Endothelial cell of umbilical vein (primary cell): Measurements from ENCODE around the gene DNAH9. TPM values are rescaled to one million over a fixed set of nuclear protein-coding genes. Genes with fewer than 3 reads are reported as not detected.

Experiments used
- BruUV-seq: library from RNA; stranded (reverse); fragments of 400-500 nt; replicated peaks from 2 replicates; lab custom pipeline; 2021; lab: Mats Ljungman, UMichigan
- CTCF ChIA-PET: fragments of 300-600, 350-600 bp; sonication (Branson Sonifier 250); formaldehyde crosslinking; loops from one replicate; lab custom pipeline; 2021; ENCODE audit warnings: antibody characterized with exemption, inconsistent platforms; lab: Charles Lee
- POLR2A ChIA-PET: fragments of 300-600, 350-600 bp; sonication (Branson Sonifier 250); formaldehyde crosslinking; loops from one replicate; lab custom pipeline; 2021; ENCODE audit warnings: antibody characterized with exemption, inconsistent platforms; lab: Charles Lee
- DNase-seq: peaks from one replicate; pipeline ENCODE4 v3.0.0-alpha.2; 2011; ENCODE audit warnings: low read depth, low spot score
- FAIRE-seq: peaks from 2 replicates; lab custom pipeline; 2011; peaks lifted over from hg19 to GRCh38; lab: Jason Lieb, UNC
- H2AFZ ChIP-seq: 2 replicates; pipeline ENCODE4 v1.6.0; 2012; ENCODE audit warnings: low read depth, low read length, control low read depth, inconsistent platforms
- H3K27ac ChIP-seq: 2 replicates; pipeline ENCODE4 v1.5.1; 2011; ENCODE audit warnings: low read depth, mild to moderate bottlenecking, control low read depth, low read length, moderate library complexity; ENCODE audit not compliant: insufficient read depth
- H3K27me3 ChIP-seq, 2 experiments: 2 replicates each; pipeline versions ENCODE4 v1.6.0 to v1.6.1; 2011; ENCODE audit warnings: low read length in 2 of 2, mixed read lengths in 1 of 2; ENCODE audit not compliant: control insufficient read depth in 2 of 2, insufficient read depth in 2 of 2
- H3K36me3 ChIP-seq, 2 experiments: 2 replicates in 1 of 2; 3 replicates in 1 of 2; pipeline ENCODE4 v1.5.1; 2011; ENCODE audit warnings: low read length in 2 of 2, mild to moderate bottlenecking in 1 of 2, moderate library complexity in 1 of 2; ENCODE audit not compliant: control insufficient read depth in 2 of 2, insufficient read depth in 2 of 2; ENCODE audit errors: extremely low read depth in 1 of 2
- H3K4me1 ChIP-seq: 3 replicates; pipeline ENCODE4 v1.5.1; 2011; ENCODE audit warnings: mild to moderate bottlenecking, low read length; ENCODE audit not compliant: control insufficient read depth, insufficient read depth; ENCODE audit errors: extremely low read depth
- H3K4me2 ChIP-seq: 2 replicates; pipeline ENCODE4 v1.6.1; 2011; ENCODE audit warnings: low read length, control low read depth, mixed read lengths; ENCODE audit not compliant: insufficient read depth
- H3K4me3 ChIP-seq, 3 experiments: fragments of 200-600 bp in 1 of 3; sonication (generic), shearing (Covaris generic) in 1 of 3; replicated peaks in 1 of 3; 2 replicates each; pipeline ENCODE4 v1.5.1; 2011 to 2016; ENCODE audit warnings: control low read depth in 3 of 3, low read length in 3 of 3, mild to moderate bottlenecking in 2 of 3, inconsistent platforms in 1 of 3, low read depth in 1 of 3, moderate library complexity in 1 of 3; ENCODE audit not compliant: insufficient read depth in 1 of 3
- H3K79me2 ChIP-seq: 2 replicates; pipeline ENCODE4 v1.6.0; 2012; ENCODE audit warnings: low read length, inconsistent platforms; ENCODE audit not compliant: control insufficient read depth, insufficient read depth
- H3K9ac ChIP-seq: replicated peaks from 2 replicates; pipeline ENCODE3; 2011; ENCODE audit warnings: low read length, control low read depth; ENCODE audit not compliant: insufficient read depth; ENCODE audit errors: extremely low read depth
- H3K9me1 ChIP-seq: replicated peaks from 3 replicates; pipeline ENCODE4 v1.6.0; 2011; ENCODE audit warnings: mild to moderate bottlenecking, low read length; ENCODE audit not compliant: control insufficient read depth, insufficient read depth; ENCODE audit errors: extremely low read depth
- H3K9me3 ChIP-seq: replicated peaks from 2 replicates; pipeline ENCODE4 v1.5.1; 2012; ENCODE audit warnings: low read length, inconsistent platforms; ENCODE audit not compliant: control insufficient read depth, insufficient read depth
- H4K20me1 ChIP-seq: replicated peaks from 2 replicates; pipeline ENCODE3; 2011; ENCODE audit warnings: mild to moderate bottlenecking, low read length; ENCODE audit not compliant: control insufficient read depth, insufficient read depth; ENCODE audit errors: extremely low read depth
- CTCF ChIP-seq, 2 donors: IDR thresholded peaks; 1 replicate in 1 of 2; 2 replicates in 1 of 2; pipeline ENCODE4 v1.5.1; 2011; ENCODE audit warnings: low read length in 2 of 2, mild to moderate bottlenecking in 2 of 2, moderate library complexity in 2 of 2, control low read depth in 1 of 2, inconsistent platforms in 1 of 2, low read depth in 1 of 2; ENCODE audit not compliant: insufficient read depth in 1 of 2; ENCODE audit errors: extremely low read depth in 1 of 2
- EZH2 ChIP-seq: IDR thresholded peaks from 2 replicates; pipeline ENCODE4 v1.6.1; 2012; ENCODE audit warnings: borderline replicate concordance, low read depth, mild to moderate bottlenecking, moderate library complexity, low read length, inconsistent platforms; ENCODE audit not compliant: severe bottlenecking
- FOS ChIP-seq: IDR thresholded peaks from 2 replicates; pipeline ENCODE4 v1.6.1; 2011; ENCODE audit warnings: mild to moderate bottlenecking, low read length, moderate library complexity, borderline replicate concordance; ENCODE audit not compliant: insufficient read depth
- GATA2 ChIP-seq: IDR thresholded peaks from 2 replicates; pipeline ENCODE4 v1.7.0; 2011; ENCODE audit warnings: low read depth, mild to moderate bottlenecking, moderate library complexity, mixed read lengths, low read length; ENCODE audit not compliant: insufficient read length, insufficient read depth
- JUN ChIP-seq: IDR thresholded peaks from 2 replicates; pipeline ENCODE4 v1.6.1; 2011; ENCODE audit warnings: borderline replicate concordance, low read depth; ENCODE audit not compliant: insufficient read length, insufficient read depth
- MYC ChIP-seq: IDR thresholded peaks from one replicate; pipeline ENCODE4 v1.6.1; 2011; ENCODE audit warnings: mild to moderate bottlenecking, low read depth, low read length
- POLR2A ChIP-seq: IDR thresholded peaks from 2 replicates; pipeline ENCODE4 v1.6.1; 2012; ENCODE audit warnings: low read depth, mild to moderate bottlenecking, control low read depth, low read length
- POLR2AphosphoS5 ChIP-seq: IDR thresholded peaks from 2 replicates; pipeline ENCODE4 v1.6.1; 2012; ENCODE audit warnings: low read depth, mild to moderate bottlenecking, control low read depth, low read length, moderate library complexity; ENCODE audit not compliant: insufficient read depth
- dilution Hi-C: fragments of 300-500 bp; cut with MboI; formaldehyde crosslinking; loops from one replicate; pipeline ENCODE4 v1.15.0; 2019; ENCODE audit warnings: low sequenced_read_pairs; ENCODE audit not compliant: extremely low pct_ligation_motif_present
- intact Hi-C: fragments of 100-400 bp; cut with micrococcal nuclease; formaldehyde crosslinking; loops from one replicate; pipeline ENCODE4 v1.10.0; 2022
- polyA plus RNA-seq, 4 experiments: library from polyadenylated mRNA; depleted of rRNA in 3 of 4; stranded (reverse) in 3 of 4; unstranded in 1 of 4; fragments of >200 nt; gene quantifications; 2 replicates each; pipeline versions ENCODE4 v1.2.1 to v1.2.3, GENCODE V29; 2011 to 2012; ENCODE audit warnings: missing spikeins in 1 of 4
- total RNA-seq: library from RNA; stranded (reverse); gene quantifications from 2 replicates; pipeline ENCODE4 v1.2.3, GENCODE V29; 2021
- TF ChIP-seq, protein P1 (sequence below): IDR thresholded peaks from 2 replicates; pipeline ENCODE4 v1.6.1; 2011; ENCODE audit not compliant: insufficient read depth, insufficient read length

Gene DNAH9
- total and polyA plus RNA-seq, 2 donors (not counting 3 experiments of a cell fraction or from before 2014, with no cell fraction given), result not detected

DNA sequence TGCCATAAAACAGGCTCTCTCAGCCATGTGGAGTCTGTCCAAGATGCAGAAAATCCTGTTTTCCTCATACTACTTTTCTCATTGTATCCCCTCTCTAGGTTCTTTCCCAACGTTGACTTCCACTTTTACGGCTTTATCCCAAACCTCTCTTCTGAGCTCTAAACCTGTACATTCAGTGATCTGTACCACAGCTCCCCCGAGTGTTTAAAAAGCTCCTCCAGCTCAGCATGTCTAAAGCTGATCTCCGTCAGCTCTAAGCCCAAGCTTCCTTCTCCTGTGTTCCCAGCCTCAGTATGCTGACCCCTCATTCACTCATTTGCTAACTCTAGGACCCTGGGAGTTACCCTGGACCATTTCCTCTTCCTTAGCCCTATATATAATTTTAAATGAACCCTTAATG lies 144.6 kb downstream of the DNAH9 start:
- POLR2A ChIA-PET, result no interaction called here
- Histone ChIP-seq H3K9me3 (peaks cover 4% of the 10 kb centered on the region), H3K4me1 (no peaks in the 10 kb centered on the region), H3K9me1 (no peaks in the 10 kb centered on the region), H4K20me1 (no peaks in the 10 kb centered on the region), H2AFZ (no peak overlapping the region), H3K79me2 (no peaks in the 10 kb centered on the region), H3K27me3 (no peaks in the 10 kb centered on the region), H3K9ac (no peak overlapping the region), H3K36me3 (no peaks in the 10 kb centered on the region), H3K27ac (no peak overlapping the region), H3K4me3 (no peak overlapping the region), H3K4me2 (no peak overlapping the region)
- no peak for FAIRE-seq
- CTCF ChIA-PET, result no interaction called here
- dilution Hi-C loops, result no loop called here
- BruUV-seq, result no TSS peak
- DNase-seq, result no peak
- intact Hi-C loops, result no loop called here
- TF ChIP-seq POLR2A (no peak), GATA2 (no peak), CTCF (IDR thresholded peaks at IDR 0.05; ENCODE audit: extremely low read depth in 1 of 2, insufficient read depth in 1 of 2, low read depth in 1 of 2, low read length in 2 of 2) (no peak), FOS (no peak), MYC (no peak), POLR2AphosphoS5 (no peak), EZH2 (no peak), JUN (no peak)
- TF ChIP-seq, protein P1, sequence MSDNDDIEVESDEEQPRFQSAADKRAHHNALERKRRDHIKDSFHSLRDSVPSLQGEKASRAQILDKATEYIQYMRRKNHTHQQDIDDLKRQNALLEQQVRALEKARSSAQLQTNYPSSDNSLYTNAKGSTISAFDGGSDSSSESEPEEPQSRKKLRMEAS, result no peak
